Fibroblast of villous mesenchyme (primary cell): ENCODE data around the gene RPSA. TPM values are rescaled to one million over a fixed set of nuclear protein-coding genes. Genes with fewer than 3 reads are reported as not detected.
A peak's percentile ranks its signal among the peaks of the same experiment; 100 is the strongest.

ENCODE experiments used
- DNase-seq: peaks from one replicate; pipeline ENCODE4 v3.0.0-alpha.2; 2010; ENCODE audit warnings: low read depth
- H3K4me3 ChIP-seq: 2 replicates; pipeline ENCODE4 v1.5.1; 2011; ENCODE audit warnings: low read depth, mild to moderate bottlenecking, low read length
- CTCF ChIP-seq: IDR thresholded peaks from 2 replicates; pipeline ENCODE4 v1.5.1; 2012; ENCODE audit warnings: low read depth, mild to moderate bottlenecking, low read length; ENCODE audit not compliant: insufficient read depth
- total RNA-seq: library from RNA; depleted of rRNA; stranded (reverse); fragments of >200 nt; gene quantifications from 2 replicates; pipeline ENCODE4 v1.2.3, GENCODE V29; 2012

RPSA gene
- total RNA-seq, 1 donor: 1,304 TPM

GRCh38 chr3:39405687-39406367 is 693 bp upstream of the RPSA start:
- DNase-seq: no peak
- H3K4me3 ChIP-seq: peak overlapping the region; percentile 78
- TF ChIP-seq CTCF: no peak

GRCh38 chr3:39407259-39407629 is 724 bp downstream of the RPSA start:
- no peak for TF ChIP-seq CTCF
- H3K4me3 ChIP-seq: peak overlapping the region; percentile 78
- DNase-seq: peak; percentile 52

GRCh38 chr3:39407773-39408492 is 1.4 kb downstream of the RPSA start:
- H3K4me3 ChIP-seq: peak overlapping the region; percentile 78
- peak; percentile 58 for DNase-seq
- TF ChIP-seq CTCF: no peak

GRCh38 chr3:39408493-39409372 is 2.2 kb downstream of the RPSA start:
- DNase-seq: no peak
- H3K4me3 ChIP-seq: no peak overlapping the region
- no peak for TF ChIP-seq CTCF

- H3K4me3 ChIP-seq: no peak overlapping the region
- no peak for DNase-seq
- TF ChIP-seq CTCF: no peak
Measured at GRCh38 chr3:39409514-39410136, 3.1 kb downstream of the RPSA start.

GRCh38 chr3:39410893-39411292 is 4.4 kb downstream of the RPSA start:
- no peak for DNase-seq

More at GRCh38 chr3:39410893-39411292, 4.4 kb downstream of the RPSA start:
- no peak for TF ChIP-seq CTCF
- H3K4me3 ChIP-seq: no peak overlapping the region
